Upper lobe of left lung (tissue), 4 donors: ENCODE results near the gene FGF12.

Experiments used
- EP300 ChIP-seq, 4 donors: sonication (generic); formaldehyde crosslinking; IDR thresholded peaks; one replicate each; pipeline ENCODE4 v1.5.1; 2017; ENCODE audit warnings: antibody characterized with exemption in 4 of 4, control low read depth in 2 of 4
- POLR2A ChIP-seq, 4 donors: fragments of 450-650 bp; IDR thresholded peaks; one replicate each; pipeline ENCODE4 v1.5.1; 2016 to 2017; ENCODE audit warnings: antibody characterized with exemption in 4 of 4, mild to moderate bottlenecking in 2 of 4
- POLR2AphosphoS5 ChIP-seq, 2 donors: sonication (generic); formaldehyde crosslinking; IDR thresholded peaks; one replicate each; pipeline ENCODE4 v1.5.1; 2017; ENCODE audit warnings: antibody characterized with exemption in 2 of 2
- TF ChIP-seq, protein P1 (sequence below), 6 experiments: fragments of 450-650 bp in 4 of 6; fragments of 200-600 bp in 2 of 6; sonication (generic) in 2 of 6; IDR thresholded peaks; one replicate each; pipeline ENCODE4 v1.5.1; 2016 to 2019; ENCODE audit warnings: antibody characterized with exemption in 6 of 6

DNA sequence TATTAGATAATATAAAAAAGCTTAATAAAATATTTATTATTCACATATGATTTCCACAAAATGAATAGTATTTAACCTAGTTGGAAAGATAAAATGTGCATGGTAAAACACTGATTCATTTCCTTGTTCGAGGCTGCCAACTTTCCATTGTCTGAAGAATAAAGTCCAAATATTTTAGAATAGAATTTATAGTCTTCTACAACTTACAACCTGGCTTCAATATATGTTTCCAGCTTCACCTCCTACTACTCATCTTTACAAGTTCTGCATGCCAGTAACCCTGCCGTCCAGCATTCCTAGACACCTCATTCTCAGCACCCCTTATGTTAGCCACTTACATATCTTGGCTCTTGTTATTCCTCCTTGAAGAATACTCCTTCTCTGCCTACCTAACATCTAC, 244.5 kb downstream of the FGF12 start:
- TF ChIP-seq, protein P1, sequence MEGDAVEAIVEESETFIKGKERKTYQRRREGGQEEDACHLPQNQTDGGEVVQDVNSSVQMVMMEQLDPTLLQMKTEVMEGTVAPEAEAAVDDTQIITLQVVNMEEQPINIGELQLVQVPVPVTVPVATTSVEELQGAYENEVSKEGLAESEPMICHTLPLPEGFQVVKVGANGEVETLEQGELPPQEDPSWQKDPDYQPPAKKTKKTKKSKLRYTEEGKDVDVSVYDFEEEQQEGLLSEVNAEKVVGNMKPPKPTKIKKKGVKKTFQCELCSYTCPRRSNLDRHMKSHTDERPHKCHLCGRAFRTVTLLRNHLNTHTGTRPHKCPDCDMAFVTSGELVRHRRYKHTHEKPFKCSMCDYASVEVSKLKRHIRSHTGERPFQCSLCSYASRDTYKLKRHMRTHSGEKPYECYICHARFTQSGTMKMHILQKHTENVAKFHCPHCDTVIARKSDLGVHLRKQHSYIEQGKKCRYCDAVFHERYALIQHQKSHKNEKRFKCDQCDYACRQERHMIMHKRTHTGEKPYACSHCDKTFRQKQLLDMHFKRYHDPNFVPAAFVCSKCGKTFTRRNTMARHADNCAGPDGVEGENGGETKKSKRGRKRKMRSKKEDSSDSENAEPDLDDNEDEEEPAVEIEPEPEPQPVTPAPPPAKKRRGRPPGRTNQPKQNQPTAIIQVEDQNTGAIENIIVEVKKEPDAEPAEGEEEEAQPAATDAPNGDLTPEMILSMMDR (IDR thresholded peaks at IDR 0.05), result no peak
- no peak for TF ChIP-seq POLR2A (IDR thresholded peaks at IDR 0.05)
- no peak for TF ChIP-seq POLR2AphosphoS5 (IDR thresholded peaks at IDR 0.05)
- no peak for TF ChIP-seq EP300 (IDR thresholded peaks at IDR 0.05)
